Heart left ventricle (tissue), 13 donors: ENCODE data around the gene FBXO33.

Experiments used
- POLR2A ChIP-seq, 2 donors: fragments of 450-650 bp; IDR thresholded peaks; one replicate each; pipeline ENCODE4 v1.6.1; 2017; ENCODE audit warnings: antibody characterized with exemption in 2 of 2, mild to moderate bottlenecking in 2 of 2, moderate library complexity in 2 of 2
- TF ChIP-seq, protein P1 (sequence below), 12 donors: fragments of 200-600 bp; sonication (generic) in 4 of 12; IDR thresholded peaks; one replicate each; pipeline versions ENCODE4 v1.5.0 to v1.8.0; 2018 to 2022; ENCODE audit warnings: antibody characterized with exemption in 12 of 12, mild to moderate bottlenecking in 5 of 12
- donor health status: ischemic (EF 13 %, LVEDD 7.1; RV severe dilation, severe dysfunction).
- donor health status: DM: no; HTN: yes; CAD: no.
- donor health status: DM: no; HTN: no; CAD: no.
- donor health status: ischemic (EF 25% LVEDD 6.9; RV normal size, moderate dysfunction).
- donor health status: ischemic (EF 25% LVEDD 5.7; RV mildly dilated, moderate dysfunction).
- donor health status: ischemic (EF 35%, LVEDD 5.7; RV mildly dilated, moderate dysfunction).
- donor health status: nonischemic (EF 11% LVEDD 7.7; RV severe dilation, severe dysfunction).
- donor health status: DM: yes; HTN: yes; CAD: no.
- donor health status: PGD.
- donor health status: ischemic (EF 29% LVEDD 5.4; RV normal size, mild dysfunction).
- donor health status: nonischemic (EF 23%, LVEDD 6.1; RV moderate dilation, normal function).

DNA sequence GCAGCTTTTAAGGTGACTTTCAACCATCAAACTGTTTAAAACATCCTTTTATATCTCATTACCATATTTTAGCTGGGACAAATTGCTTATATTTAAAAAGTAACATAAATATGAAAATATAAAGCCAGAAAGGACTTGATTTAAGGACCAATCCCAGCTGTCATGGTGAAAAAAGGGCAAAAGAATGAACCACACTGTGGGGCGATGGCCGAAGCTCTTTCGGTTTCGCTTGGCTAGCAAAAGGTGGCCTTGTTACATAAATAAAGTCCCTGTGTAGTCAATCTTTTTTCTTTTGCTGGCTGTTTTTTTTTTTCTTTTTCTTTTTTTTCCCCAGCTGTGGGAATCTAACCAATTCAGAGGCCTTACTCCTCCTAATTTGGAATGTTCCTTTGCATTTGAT, 50.9 kb downstream of the FBXO33 start:
- TF ChIP-seq, protein P1, sequence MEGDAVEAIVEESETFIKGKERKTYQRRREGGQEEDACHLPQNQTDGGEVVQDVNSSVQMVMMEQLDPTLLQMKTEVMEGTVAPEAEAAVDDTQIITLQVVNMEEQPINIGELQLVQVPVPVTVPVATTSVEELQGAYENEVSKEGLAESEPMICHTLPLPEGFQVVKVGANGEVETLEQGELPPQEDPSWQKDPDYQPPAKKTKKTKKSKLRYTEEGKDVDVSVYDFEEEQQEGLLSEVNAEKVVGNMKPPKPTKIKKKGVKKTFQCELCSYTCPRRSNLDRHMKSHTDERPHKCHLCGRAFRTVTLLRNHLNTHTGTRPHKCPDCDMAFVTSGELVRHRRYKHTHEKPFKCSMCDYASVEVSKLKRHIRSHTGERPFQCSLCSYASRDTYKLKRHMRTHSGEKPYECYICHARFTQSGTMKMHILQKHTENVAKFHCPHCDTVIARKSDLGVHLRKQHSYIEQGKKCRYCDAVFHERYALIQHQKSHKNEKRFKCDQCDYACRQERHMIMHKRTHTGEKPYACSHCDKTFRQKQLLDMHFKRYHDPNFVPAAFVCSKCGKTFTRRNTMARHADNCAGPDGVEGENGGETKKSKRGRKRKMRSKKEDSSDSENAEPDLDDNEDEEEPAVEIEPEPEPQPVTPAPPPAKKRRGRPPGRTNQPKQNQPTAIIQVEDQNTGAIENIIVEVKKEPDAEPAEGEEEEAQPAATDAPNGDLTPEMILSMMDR (IDR thresholded peaks at IDR 0.05) = no peak
- no peak for TF ChIP-seq POLR2A (IDR thresholded peaks at IDR 0.05)
